LNCAP (cell line): ENCODE results near the gene STK10.

Experiments
- TF ChIP-seq, protein P1 (sequence below): fragments of 450-650 bp; IDR thresholded peaks from 2 replicates; pipeline ENCODE4 v1.5.1; 2017; ENCODE audit warnings: mild to moderate bottlenecking

STK10 gene

GRCh38 chr5:172177176-172177575 lies 10.8 kb downstream of the STK10 start:
- TF ChIP-seq, protein P1, sequence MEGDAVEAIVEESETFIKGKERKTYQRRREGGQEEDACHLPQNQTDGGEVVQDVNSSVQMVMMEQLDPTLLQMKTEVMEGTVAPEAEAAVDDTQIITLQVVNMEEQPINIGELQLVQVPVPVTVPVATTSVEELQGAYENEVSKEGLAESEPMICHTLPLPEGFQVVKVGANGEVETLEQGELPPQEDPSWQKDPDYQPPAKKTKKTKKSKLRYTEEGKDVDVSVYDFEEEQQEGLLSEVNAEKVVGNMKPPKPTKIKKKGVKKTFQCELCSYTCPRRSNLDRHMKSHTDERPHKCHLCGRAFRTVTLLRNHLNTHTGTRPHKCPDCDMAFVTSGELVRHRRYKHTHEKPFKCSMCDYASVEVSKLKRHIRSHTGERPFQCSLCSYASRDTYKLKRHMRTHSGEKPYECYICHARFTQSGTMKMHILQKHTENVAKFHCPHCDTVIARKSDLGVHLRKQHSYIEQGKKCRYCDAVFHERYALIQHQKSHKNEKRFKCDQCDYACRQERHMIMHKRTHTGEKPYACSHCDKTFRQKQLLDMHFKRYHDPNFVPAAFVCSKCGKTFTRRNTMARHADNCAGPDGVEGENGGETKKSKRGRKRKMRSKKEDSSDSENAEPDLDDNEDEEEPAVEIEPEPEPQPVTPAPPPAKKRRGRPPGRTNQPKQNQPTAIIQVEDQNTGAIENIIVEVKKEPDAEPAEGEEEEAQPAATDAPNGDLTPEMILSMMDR = no peak

GRCh38 chr5:172175263-172175719 lies 12.7 kb downstream of the STK10 start:
- TF ChIP-seq, protein P1 = no peak

- TF ChIP-seq, protein P1 = no peak
Measured at GRCh38 chr5:172173564-172174153, 14.4 kb downstream of the STK10 start.

DNA sequence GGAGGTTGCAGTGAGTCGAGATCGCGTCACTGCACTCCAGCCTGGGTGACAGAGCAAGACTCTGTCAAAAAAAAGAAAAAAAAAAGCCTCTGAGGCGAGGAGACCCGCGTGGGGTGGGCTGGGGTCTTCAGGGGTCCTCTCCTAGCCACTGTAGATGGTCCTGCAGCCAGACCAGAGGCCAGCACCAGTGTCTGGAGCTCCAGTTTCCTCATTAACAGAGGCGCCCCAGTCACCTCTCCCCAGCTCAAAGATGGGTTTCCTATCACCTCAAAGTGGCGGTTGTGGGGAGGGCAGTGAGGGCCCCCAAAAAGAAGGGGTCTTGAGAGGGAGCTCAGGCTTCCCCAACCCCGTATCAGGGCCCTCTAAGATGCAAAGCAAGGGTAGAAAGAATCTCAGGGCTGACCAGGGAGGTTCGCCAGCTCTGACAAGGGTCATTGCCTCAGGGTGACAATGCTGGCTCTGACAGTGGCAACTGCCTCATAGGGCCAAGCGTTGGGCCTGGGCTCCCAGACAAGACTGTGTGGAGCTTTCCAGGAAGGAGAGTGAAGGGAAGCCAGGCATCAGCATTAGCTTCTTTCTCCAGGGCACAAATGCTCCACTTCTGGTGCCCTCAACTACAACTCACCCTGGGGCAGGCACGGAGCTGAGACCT lies 15.0 kb downstream of the STK10 start:
- TF ChIP-seq, protein P1 = no peak

DNA sequence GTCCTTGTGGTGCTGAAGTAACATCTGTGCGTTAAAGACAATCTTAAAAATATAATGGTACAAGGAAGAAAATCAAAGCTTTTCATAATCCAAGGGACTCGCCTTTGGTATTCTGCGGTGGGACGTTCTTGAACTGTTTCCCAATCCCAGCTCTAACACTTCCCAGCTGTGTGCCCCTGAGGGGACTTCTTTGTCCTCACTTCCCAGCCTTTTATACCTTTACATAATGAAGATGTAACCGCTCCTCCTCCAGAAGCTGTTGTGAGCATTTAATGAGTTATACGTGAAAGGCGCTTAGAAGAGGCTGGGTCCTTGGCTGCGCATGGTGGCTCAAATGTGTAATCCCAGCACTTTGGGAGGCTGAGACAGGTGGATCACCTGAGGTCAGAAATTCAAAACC lies 16.9 kb downstream of the STK10 start:
- TF ChIP-seq, protein P1 = no peak

GRCh38 chr5:172170251-172170701 lies 17.7 kb downstream of the STK10 start:
- TF ChIP-seq, protein P1 = no peak

- TF ChIP-seq, protein P1 = no peak
Measured at GRCh38 chr5:172169216-172169615, 18.8 kb downstream of the STK10 start.
